Measurements from ENCODE around the gene SLC34A1.
"Not testable (repeated sequence)": the region's sequence is repeated elsewhere in the genome, so short reads cannot be mapped to it uniquely, and the experiment has no call there.

DNA sequence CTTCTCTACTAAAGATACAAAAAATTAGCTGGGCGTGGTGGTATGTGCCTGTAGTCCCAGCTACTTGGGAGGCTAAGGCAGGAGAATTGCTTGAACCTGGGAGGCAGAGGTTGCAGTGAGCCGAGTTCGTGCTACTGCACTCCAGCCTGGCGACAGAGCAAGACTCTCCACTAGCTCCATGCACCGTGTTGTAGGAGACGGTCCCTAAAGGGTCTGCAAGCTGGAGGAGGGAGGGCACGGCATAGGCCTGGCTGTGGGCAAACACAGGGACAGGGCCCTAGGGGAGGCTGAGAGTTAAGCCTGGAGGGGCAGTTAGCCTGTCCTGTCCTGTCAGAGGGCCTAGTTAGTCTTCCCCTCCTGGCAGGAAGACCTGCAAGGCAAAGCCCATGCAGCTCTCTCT lies 23.5 kb upstream of the SLC34A1 start:
- TF ChIP-seq CTCF (conservative IDR thresholded peaks at IDR 0.05; ENCODE audit: low read length); EZH2phosphoT487 (IDR thresholded peaks at IDR 0.05; ENCODE audit: borderline replicate concordance, low read depth, low read length): not testable (repeated sequence)

All from OCI-LY7 (cell line).